GM20000 (cell line): ENCODE data around the gene USO1.
"Not testable (repeated sequence)": the region's sequence is repeated elsewhere in the genome, so short reads cannot be mapped to it uniquely, and the experiment has no call there.

Experiments used
- DNase-seq: peaks from one replicate; pipeline ENCODE4 v3.0.0; 2012; ENCODE audit warnings: low spot score
- TF ChIP-seq, protein P1 (sequence below): IDR thresholded peaks from 2 replicates; pipeline ENCODE4 v1.5.1; 2012; ENCODE audit warnings: mild to moderate bottlenecking, control low read depth; ENCODE audit errors: extremely low read depth, missing control alignments

The USO1 gene

GRCh38 chr4:75777589-75777988 is 53.2 kb downstream of the USO1 start:
- TF ChIP-seq, protein P1, sequence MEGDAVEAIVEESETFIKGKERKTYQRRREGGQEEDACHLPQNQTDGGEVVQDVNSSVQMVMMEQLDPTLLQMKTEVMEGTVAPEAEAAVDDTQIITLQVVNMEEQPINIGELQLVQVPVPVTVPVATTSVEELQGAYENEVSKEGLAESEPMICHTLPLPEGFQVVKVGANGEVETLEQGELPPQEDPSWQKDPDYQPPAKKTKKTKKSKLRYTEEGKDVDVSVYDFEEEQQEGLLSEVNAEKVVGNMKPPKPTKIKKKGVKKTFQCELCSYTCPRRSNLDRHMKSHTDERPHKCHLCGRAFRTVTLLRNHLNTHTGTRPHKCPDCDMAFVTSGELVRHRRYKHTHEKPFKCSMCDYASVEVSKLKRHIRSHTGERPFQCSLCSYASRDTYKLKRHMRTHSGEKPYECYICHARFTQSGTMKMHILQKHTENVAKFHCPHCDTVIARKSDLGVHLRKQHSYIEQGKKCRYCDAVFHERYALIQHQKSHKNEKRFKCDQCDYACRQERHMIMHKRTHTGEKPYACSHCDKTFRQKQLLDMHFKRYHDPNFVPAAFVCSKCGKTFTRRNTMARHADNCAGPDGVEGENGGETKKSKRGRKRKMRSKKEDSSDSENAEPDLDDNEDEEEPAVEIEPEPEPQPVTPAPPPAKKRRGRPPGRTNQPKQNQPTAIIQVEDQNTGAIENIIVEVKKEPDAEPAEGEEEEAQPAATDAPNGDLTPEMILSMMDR = no peak
- no peak for DNase-seq

DNA sequence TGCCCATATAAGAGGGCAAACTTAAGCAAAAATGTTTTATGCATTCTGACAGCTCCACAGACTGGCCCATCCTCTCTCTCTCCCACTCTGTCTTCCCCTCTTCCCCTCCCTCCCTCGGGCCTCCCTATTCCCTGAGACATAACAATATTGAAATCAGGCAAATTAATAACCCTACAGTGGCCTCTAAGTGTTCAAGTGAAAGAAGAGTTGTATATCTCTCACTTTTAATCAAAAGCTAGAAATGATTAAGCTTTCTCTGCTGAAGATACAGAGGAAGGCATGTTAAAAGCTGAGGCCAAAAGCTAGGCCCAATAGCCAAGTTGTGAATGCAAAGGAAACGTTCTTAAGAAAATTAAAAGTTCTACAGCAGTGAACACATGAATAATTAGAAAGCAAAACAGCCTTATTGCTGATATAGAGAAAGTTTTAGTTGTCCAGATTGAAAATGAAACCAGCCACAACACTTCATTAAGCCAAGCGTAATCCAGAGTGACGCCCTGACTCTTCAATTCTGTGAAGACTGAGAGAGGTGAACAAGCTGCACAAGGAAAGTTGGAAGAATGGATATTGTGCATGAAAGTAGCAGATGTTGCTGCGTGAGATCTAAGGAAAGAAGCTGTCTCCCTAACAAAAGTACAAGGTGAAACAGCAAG is 54.9 kb downstream of the USO1 start:
- peak; percentile 6 for DNase-seq
- TF ChIP-seq, protein P1 = no peak

DNA sequence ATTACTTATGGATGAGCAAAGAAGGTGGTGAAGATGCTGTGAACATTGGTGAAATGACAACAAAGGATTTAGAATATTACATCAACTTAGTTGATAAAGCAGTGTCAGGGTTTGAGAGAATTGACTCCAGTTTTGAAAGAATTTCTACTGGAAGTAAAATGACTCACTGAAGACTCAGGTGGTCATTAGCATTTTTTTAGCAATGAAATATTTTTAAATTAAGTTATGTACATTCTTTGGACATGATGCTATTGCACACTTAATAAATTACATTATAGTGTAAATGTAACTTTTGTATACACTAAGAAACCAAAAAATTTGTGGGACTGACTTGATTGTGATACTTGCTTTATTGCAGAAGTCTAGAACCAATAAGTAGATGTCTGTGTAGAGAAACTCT is 56.9 kb downstream of the USO1 start:
- no peak for DNase-seq
- TF ChIP-seq, protein P1 = no peak

GRCh38 chr4:75786526-75786925 is 62.1 kb downstream of the USO1 start:
- DNase-seq = no peak
- TF ChIP-seq, protein P1 = no peak

- TF ChIP-seq, protein P1 = no peak
- DNase-seq = no peak
These were observed 62.6 kb downstream of the USO1 start for GRCh38 chr4:75786938-75787337.

GRCh38 chr4:75790024-75790423 is 65.6 kb downstream of the USO1 start:
- DNase-seq = no peak
- TF ChIP-seq, protein P1 = no peak

DNA sequence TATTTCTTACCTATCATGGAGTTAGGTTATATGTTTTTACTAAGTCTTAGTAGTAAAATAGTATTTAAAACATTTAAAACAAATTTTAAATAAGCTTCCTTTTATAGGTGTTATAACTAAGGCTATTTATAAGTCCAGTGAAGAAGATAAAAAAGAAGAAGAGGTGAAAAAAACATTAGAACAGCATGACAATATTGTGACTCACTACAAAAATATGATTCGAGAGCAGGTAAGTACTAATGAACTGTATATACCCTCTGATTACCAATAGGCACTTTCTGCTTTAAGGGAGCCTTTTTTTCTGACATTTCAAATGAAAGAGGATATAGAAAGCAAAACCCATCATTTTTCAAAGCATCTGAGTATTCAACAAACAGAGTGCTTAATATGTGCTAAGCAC is 76.6 kb downstream of the USO1 start:
- TF ChIP-seq, protein P1 = no peak
- DNase-seq = no peak

DNA sequence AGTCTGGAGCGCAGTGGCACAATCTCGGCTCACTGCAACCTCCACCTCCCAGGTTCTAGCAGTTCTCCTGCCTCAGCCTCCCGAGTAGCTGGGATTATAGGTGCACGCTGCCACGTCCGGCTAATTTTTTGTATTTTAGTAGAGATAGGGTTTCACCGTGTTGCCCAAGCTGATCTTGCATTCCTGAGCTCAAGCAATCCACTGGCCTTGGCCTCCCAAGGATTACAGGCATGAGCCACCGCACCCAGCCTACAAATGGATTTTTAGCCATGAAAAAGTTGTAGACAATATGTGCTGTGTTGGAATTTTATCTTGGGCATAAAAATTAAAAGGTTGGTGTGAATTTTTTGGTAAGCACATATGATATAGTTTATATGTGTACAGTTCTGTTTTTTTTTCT is 81.7 kb downstream of the USO1 start:
- DNase-seq = not testable (repeated sequence)
